Fibroblast of the aortic adventitia (primary cell): ENCODE results near the gene POP7. TPM values are rescaled to one million over a fixed set of nuclear protein-coding genes. Genes with fewer than 3 reads are reported as not detected.

Experiments used
- DNase-seq: peaks from one replicate; pipeline ENCODE4 v3.0.0-alpha.2; 2010; ENCODE audit warnings: low read depth
- H3K4me3 ChIP-seq: 2 replicates; pipeline ENCODE4 v1.5.1; 2011; ENCODE audit warnings: low read depth, mild to moderate bottlenecking, control low read depth, low read length, moderate library complexity
- total RNA-seq: library from RNA; depleted of rRNA; stranded (reverse); fragments of >200 nt; gene quantifications from 2 replicates; pipeline ENCODE4 v1.2.3, GENCODE V29; 2012; ENCODE audit warnings: low replicate concordance
- TF ChIP-seq, protein P1 (sequence below): IDR thresholded peaks from 2 replicates; pipeline ENCODE4 v1.5.1; 2011; ENCODE audit warnings: mild to moderate bottlenecking, low read length, control low read depth, inconsistent platforms; ENCODE audit not compliant: insufficient read depth

The POP7 gene
- total RNA-seq, 1 donor, result 32.4 TPM

- TF ChIP-seq, protein P1, sequence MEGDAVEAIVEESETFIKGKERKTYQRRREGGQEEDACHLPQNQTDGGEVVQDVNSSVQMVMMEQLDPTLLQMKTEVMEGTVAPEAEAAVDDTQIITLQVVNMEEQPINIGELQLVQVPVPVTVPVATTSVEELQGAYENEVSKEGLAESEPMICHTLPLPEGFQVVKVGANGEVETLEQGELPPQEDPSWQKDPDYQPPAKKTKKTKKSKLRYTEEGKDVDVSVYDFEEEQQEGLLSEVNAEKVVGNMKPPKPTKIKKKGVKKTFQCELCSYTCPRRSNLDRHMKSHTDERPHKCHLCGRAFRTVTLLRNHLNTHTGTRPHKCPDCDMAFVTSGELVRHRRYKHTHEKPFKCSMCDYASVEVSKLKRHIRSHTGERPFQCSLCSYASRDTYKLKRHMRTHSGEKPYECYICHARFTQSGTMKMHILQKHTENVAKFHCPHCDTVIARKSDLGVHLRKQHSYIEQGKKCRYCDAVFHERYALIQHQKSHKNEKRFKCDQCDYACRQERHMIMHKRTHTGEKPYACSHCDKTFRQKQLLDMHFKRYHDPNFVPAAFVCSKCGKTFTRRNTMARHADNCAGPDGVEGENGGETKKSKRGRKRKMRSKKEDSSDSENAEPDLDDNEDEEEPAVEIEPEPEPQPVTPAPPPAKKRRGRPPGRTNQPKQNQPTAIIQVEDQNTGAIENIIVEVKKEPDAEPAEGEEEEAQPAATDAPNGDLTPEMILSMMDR, result no peak
- peak; percentile 30 for DNase-seq
- no peak overlapping the region for H3K4me3 ChIP-seq
These were observed 47.8 kb downstream of the POP7 start for GRCh38 chr7:100753750-100754149.

Other genes with a start within 250 kb of the POP7 start
- gene SPACDR, start 241.9 kb upstream of the POP7 start, total RNA-seq, result 0.27 TPM in 1 of 2 replicates, not detected in the other
- gene TSC22D4, start 226.9 kb upstream of the POP7 start, total RNA-seq, result 25.6 and 31.6 TPM in 2 replicates
- 0.81 and 5.6 TPM in 2 replicates for gene NYAP1, start 222.2 kb upstream of the POP7 start, total RNA-seq
- gene AGFG2, start 166.9 kb upstream of the POP7 start, total RNA-seq, result 10.7 and 19.3 TPM in 2 replicates
- gene SAP25, start 132.2 kb upstream of the POP7 start, total RNA-seq, result not detected in 2 replicates
- 9.4 and 21.3 TPM in 2 replicates for gene LRCH4, start 120.0 kb upstream of the POP7 start, total RNA-seq
- 0.54 TPM in 1 of 2 replicates, not detected in the other for gene FBXO24, start 119.8 kb upstream of the POP7 start, total RNA-seq
- gene PCOLCE, start 103.8 kb upstream of the POP7 start, total RNA-seq, result 165 and 286 TPM in 2 replicates
- gene MOSPD3, start 93.6 kb upstream of the POP7 start, total RNA-seq, result 1.8 and 11.4 TPM in 2 replicates
- gene TFR2, start 64.6 kb upstream of the POP7 start, total RNA-seq, result 0.08 and 1.2 TPM in 2 replicates
- not detected in 2 replicates for gene ACTL6B, start 49.7 kb upstream of the POP7 start, total RNA-seq
- 38.5 and 89.1 TPM in 2 replicates for gene GNB2, start 32.4 kb upstream of the POP7 start, total RNA-seq
- 20.7 and 39.1 TPM in 2 replicates for gene GIGYF1, start 11.9 kb upstream of the POP7 start, total RNA-seq
- gene EPO, start 14.3 kb downstream of the POP7 start, total RNA-seq, result not detected in 2 replicates
- gene ZAN, start 27.5 kb downstream of the POP7 start, total RNA-seq, result not detected in 2 replicates
- gene EPHB4, start 121.4 kb downstream of the POP7 start, total RNA-seq, result 24.9 and 37.9 TPM in 2 replicates
- gene SLC12A9, start 146.6 kb downstream of the POP7 start, total RNA-seq, result 13.9 and 14.3 TPM in 2 replicates
- gene TRIP6, start 161.3 kb downstream of the POP7 start, total RNA-seq, result 71.4 and 81.3 TPM in 2 replicates
- 25.3 and 41.2 TPM in 2 replicates for gene SRRT, start 169.0 kb downstream of the POP7 start, total RNA-seq
- 2.2 and 3.3 TPM in 2 replicates for gene UFSP1, start 183.6 kb downstream of the POP7 start, total RNA-seq
- 0.16 TPM in 1 of 2 replicates, not detected in the other for gene ACHE, start 189.8 kb downstream of the POP7 start, total RNA-seq
- 0.16 TPM in 1 of 2 replicates, not detected in the other for gene MUC3A, start 243.4 kb downstream of the POP7 start, total RNA-seq